Ovary (tissue), 3 donors: Measurements from ENCODE around the gene SFT2D2.

Experiments used
- CTCF ChIP-seq, 3 donors: fragments of 450-650 bp in 2 of 3; fragments of 200-600 bp in 1 of 3; IDR thresholded peaks; one replicate each; pipeline versions ENCODE4 v1.5.1 to v1.8.0; 2016 to 2022; ENCODE audit warnings: antibody characterized with exemption in 3 of 3, mild to moderate bottlenecking in 1 of 3
- EP300 ChIP-seq: sonication (generic); formaldehyde crosslinking; IDR thresholded peaks from one replicate; pipeline ENCODE4 v1.6.1; 2017; ENCODE audit warnings: antibody characterized with exemption
- donor health status: DM: no; HTN: no; CAD: no.

GRCh38 chr1:168229893-168230292 lies 4.1 kb downstream of the SFT2D2 start:
- TF ChIP-seq EP300 (no peak), CTCF (IDR thresholded peaks at IDR 0.05) (no peak)
